GM12878 (cell line): Measurements from ENCODE around the gene FKBP7. TPM values are rescaled to one million over a fixed set of nuclear protein-coding genes. Genes with fewer than 3 reads are reported as not detected.

Source experiments
- ATAC-seq: fragments of 200-7000 bp; cut with Tn5 transposase; 3 replicates; pipeline ENCODE4 v1.9.1; 2020; ENCODE audit warnings: mild to moderate bottlenecking, moderate library complexity
- BruUV-seq: library from RNA; stranded (reverse); fragments of 400-500 nt; replicated peaks from 2 replicates; lab custom pipeline; 2021; lab: Mats Ljungman, UMichigan
- CTCF ChIA-PET: fragments of 300-600 bp; sonication (Branson Sonifier 250); formaldehyde crosslinking; extraction: SDS; loops from one replicate; lab custom pipeline; 2021; ENCODE audit warnings: inconsistent platforms; lab: Yijun Ruan, JAX
- POLR2A ChIA-PET: fragments of 350-600 bp; formaldehyde crosslinking; extraction: SDS; loops from one replicate; lab custom pipeline; 2021; ENCODE audit warnings: inconsistent platforms; lab: Charles Lee
- RAD21 ChIA-PET: fragments of 300-600 bp; sonication (Branson Sonifier 250); formaldehyde crosslinking; loops from one replicate; lab custom pipeline; 2023; ENCODE audit warnings: antibody characterized with exemption; ENCODE audit not compliant: unreplicated experiment; lab: Charles Lee
- SMC1A ChIA-PET: fragments of 300-600 bp; sonication (Branson Sonifier 250); formaldehyde crosslinking; loops from one replicate; lab custom pipeline; 2023; ENCODE audit not compliant: unreplicated experiment, uncharacterized antibody; lab: Charles Lee
- DNase-seq: peaks from one replicate; pipeline ENCODE4 v3.0.0-alpha.2; 2011; ENCODE audit warnings: low read depth, low spot score
- FAIRE-seq: peaks from 3 replicates; lab custom pipeline; 2011; peaks lifted over from hg19 to GRCh38; lab: Jason Lieb, UNC
- H2AFZ ChIP-seq: 2 replicates; pipeline ENCODE4 v1.6.0; 2011; ENCODE audit warnings: low read depth, low read length, control low read depth; ENCODE audit not compliant: control insufficient read depth
- H3K27ac ChIP-seq: 2 replicates; pipeline ENCODE4 v1.5.1; 2011; ENCODE audit warnings: control low read depth; ENCODE audit not compliant: control insufficient read depth, insufficient read depth
- H3K27me3 ChIP-seq, 2 experiments: replicated peaks in 1 of 2; 2 replicates each; pipeline versions ENCODE4 v1.6.0 to v1.6.1; 2011; ENCODE audit warnings: low read length in 1 of 2; ENCODE audit not compliant: control insufficient read depth in 2 of 2, insufficient read depth in 2 of 2
- H3K36me3 ChIP-seq, 2 experiments: 2 replicates each; pipeline ENCODE4 v1.5.1; 2011; ENCODE audit warnings: low read length in 1 of 2; ENCODE audit not compliant: control insufficient read depth in 2 of 2, insufficient read depth in 2 of 2
- H3K4me1 ChIP-seq: 2 replicates; pipeline ENCODE4 v1.6.1; 2011; ENCODE audit warnings: mild to moderate bottlenecking, low read length, moderate library complexity, mixed read lengths; ENCODE audit not compliant: control insufficient read depth, insufficient read depth
- H3K4me2 ChIP-seq: 2 replicates; pipeline ENCODE4 v1.6.0; 2011; ENCODE audit warnings: control low read depth; ENCODE audit not compliant: control insufficient read depth, insufficient read depth
- H3K4me3 ChIP-seq: fragments of 200-600 bp; sonication (generic); 2 replicates; pipeline ENCODE4 v1.5.1; 2016
- H3K79me2 ChIP-seq: 2 replicates; pipeline ENCODE4 v1.6.0; 2011; ENCODE audit warnings: low read length; ENCODE audit not compliant: control insufficient read depth, insufficient read depth
- H3K9ac ChIP-seq: 2 replicates; pipeline ENCODE4 v1.8.0; 2011; ENCODE audit warnings: low read length, control low read depth, mixed read lengths; ENCODE audit not compliant: control insufficient read depth, insufficient read depth
- H3K9me3 ChIP-seq: replicated peaks from 3 replicates; pipeline ENCODE4 v1.5.1; 2011; ENCODE audit warnings: mild to moderate bottlenecking, low read length; ENCODE audit not compliant: control insufficient read depth, insufficient read depth
- H4K20me1 ChIP-seq: 2 replicates; pipeline ENCODE4 v1.6.0; 2011; ENCODE audit not compliant: control insufficient read depth, insufficient read depth
- BMI1 ChIP-seq: fragments of 450-650 bp; IDR thresholded peaks from 2 replicates; pipeline ENCODE4 v1.6.1; 2016; ENCODE audit warnings: mild to moderate bottlenecking, moderate library complexity, borderline replicate concordance
- CREB1 ChIP-seq: IDR thresholded peaks from 2 replicates; pipeline ENCODE4 v1.6.1; 2012; ENCODE audit warnings: low read depth, mild to moderate bottlenecking, inconsistent platforms
- DPF2 ChIP-seq: fragments of 450-650 bp; IDR thresholded peaks from 2 replicates; pipeline ENCODE4 v1.6.1; 2017; ENCODE audit warnings: mild to moderate bottlenecking
- FOXM1 ChIP-seq: IDR thresholded peaks from 2 replicates; pipeline ENCODE4 v1.6.1; 2012; ENCODE audit warnings: low read depth, mild to moderate bottlenecking, inconsistent platforms, low read length, moderate library complexity
- MEF2A ChIP-seq: IDR thresholded peaks from 2 replicates; pipeline ENCODE4 v1.6.1; 2011; ENCODE audit warnings: low read depth, mild to moderate bottlenecking, low read length, moderate library complexity; ENCODE audit not compliant: insufficient read depth
- MEF2B ChIP-seq: fragments of 450-650 bp; IDR thresholded peaks from 2 replicates; pipeline ENCODE4 v1.6.1; 2018; ENCODE audit warnings: mild to moderate bottlenecking, moderate library complexity; ENCODE audit not compliant: partially characterized antibody, poor library complexity, severe bottlenecking
- MTA3 ChIP-seq: IDR thresholded peaks from 2 replicates; pipeline ENCODE4 v1.6.1; 2012; ENCODE audit warnings: low read length, inconsistent platforms, borderline replicate concordance
- NFIC ChIP-seq: IDR thresholded peaks from 2 replicates; pipeline ENCODE4 v1.6.1; 2012; ENCODE audit warnings: low read depth, mild to moderate bottlenecking, inconsistent platforms, low read length, moderate library complexity
- RUNX3 ChIP-seq: IDR thresholded peaks from 2 replicates; pipeline ENCODE4 v1.6.1; 2012; ENCODE audit warnings: low read length, inconsistent platforms
- TBL1XR1 ChIP-seq: IDR thresholded peaks from 2 replicates; pipeline ENCODE4 v1.6.1; 2012; ENCODE audit warnings: low read depth, low read length, improper control_type of control experiment
- YY1 ChIP-seq: IDR thresholded peaks from 2 replicates; pipeline ENCODE4 v1.6.1; 2011; ENCODE audit warnings: low read depth, mild to moderate bottlenecking, low read length
- ZNF217 ChIP-seq: fragments of 450-650 bp; IDR thresholded peaks from 2 replicates; pipeline ENCODE4 v1.6.1; 2017; ENCODE audit warnings: antibody characterized with exemption, mild to moderate bottlenecking
- WGBS: methylation state at CpG from one replicate; pipeline ENCODE4 v1.1.6; 2016; ENCODE audit warnings: low lambda C conversion rate; ENCODE audit not compliant: insufficient replicate concordance, insufficient coverage; ENCODE audit errors: missing lambda C conversion rate; 5-methylcytosine and 5-hydroxymethylcytosine counted together
- in situ Hi-C: fragments of 300-500 bp; cut with MboI; formaldehyde crosslinking; loops from 9 replicates; pipeline ENCODE4 v1.14.3; 2018; ENCODE audit warnings: mixed read lengths
- intact Hi-C: fragments of 100-400 bp; cut with micrococcal nuclease; formaldehyde crosslinking; loops from one replicate; pipeline ENCODE4 v1.14.2; 2022; ENCODE audit not compliant: unreplicated experiment
- polyA plus RNA-seq, 11 experiments: library from polyadenylated mRNA; depleted of rRNA in 4 of 11; unstranded in 6 of 11; stranded (reverse) in 5 of 11; fragments of >200 nt; fragmentation: Nextera tagmentation in 4 of 11; fragmentation: Illumina TruSeq in 1 of 11; extraction: Ambion mirVana in 4 of 11; extraction: Trizol in 1 of 11; gene quantifications; 1 replicate in 1 of 11; 2 replicates in 10 of 11; pipeline versions ENCODE4 v1.2.1 to v1.2.3, GENCODE V29; 2011 to 2016; ENCODE audit warnings: inconsistent platforms in 2 of 11, missing spikeins in 2 of 11, low read depth in 1 of 11
- total RNA-seq, 4 experiments: library from RNA; depleted of rRNA in 3 of 4; stranded (reverse); fragments of >200 nt in 3 of 4; fragmentation: Illumina TruSeq in 1 of 4; extraction: Trizol in 1 of 4; gene quantifications; 2 replicates each; pipeline versions ENCODE4 v1.2.1 to v1.2.3, GENCODE V29; 2013 to 2021
- TF ChIP-seq, protein P1 (sequence below): IDR thresholded peaks from 2 replicates; pipeline ENCODE4 v1.6.1; 2012; ENCODE audit warnings: low read length, inconsistent platforms
- TF ChIP-seq, protein P2 (sequence below): IDR thresholded peaks from 2 replicates; pipeline ENCODE4 v1.6.1; 2012; ENCODE audit warnings: low read depth, low read length, improper control_type of control experiment
- TF ChIP-seq, protein P3 (sequence below): fragments of 450-650 bp; IDR thresholded peaks from 2 replicates; pipeline ENCODE4 v1.6.1; 2017; ENCODE audit warnings: low read depth, mild to moderate bottlenecking, moderate library complexity

The FKBP7 gene
- total and polyA plus RNA-seq, 10 of the 15 experiments (the other 5 are each of a cell fraction or from before 2014, with no cell fraction given) = 5.6 to 16.7 (median 12.5) TPM

DNA sequence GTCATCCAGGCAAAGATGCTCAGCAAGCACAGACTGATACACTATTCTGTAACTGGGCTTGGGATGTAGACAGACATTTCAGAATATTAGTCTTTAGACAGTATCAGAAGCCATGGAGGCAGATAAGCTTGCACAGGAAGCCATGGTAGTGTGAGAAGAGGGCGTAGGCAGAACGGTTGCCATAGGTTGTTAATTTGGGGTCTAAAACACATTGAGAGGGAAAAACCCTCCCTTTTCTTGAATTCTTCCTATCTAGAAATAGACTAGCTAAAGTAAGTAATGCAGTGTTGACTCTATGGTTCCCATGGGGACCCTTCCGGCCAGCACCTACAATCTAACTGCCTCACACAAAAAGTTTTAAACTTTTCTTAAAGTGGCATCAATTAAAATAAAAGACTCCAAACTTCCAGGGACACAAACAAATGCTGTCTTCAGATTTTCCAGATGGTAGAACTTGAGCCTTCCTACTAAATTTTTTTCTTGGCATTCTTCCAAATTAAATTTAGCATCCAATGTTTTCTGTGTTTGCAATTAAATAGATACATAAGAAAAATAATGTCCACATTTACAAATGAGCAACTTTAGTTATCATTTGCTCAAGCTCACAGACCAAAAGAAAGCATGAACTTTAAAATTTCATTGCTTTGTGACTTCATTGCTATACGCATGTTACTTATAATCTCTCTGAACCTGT lies 29.3 kb downstream of the FKBP7 start:
- 24% methylated on average over 4 of the region's 4 CpGs for WGBS
- CTCF ChIA-PET = interaction anchor here (0.7 to 5.5 kb wide), 11 partner anchors 9 to 336 kb away, joined by 3 to 41 read pairs (median 3); no protein-coding TSS in a partner anchor
- in situ Hi-C loops = no loop called here
- SMC1A ChIA-PET = interaction anchor here (0.6 to 4.7 kb wide), 14 partner anchors 10 to 982 kb away, joined by 3 to 24 read pairs (median 4); no protein-coding TSS in a partner anchor
- Histone ChIP-seq H3K4me3 (peak overlapping the region; percentile 94), H3K36me3 (peaks cover 3 to 24% of the 10 kb centered on the region in 2 experiments; a peak in 3 of 4 replicates), H4K20me1 (no peaks in the 10 kb centered on the region), H3K4me2 (peak overlapping the region; percentile 84), H3K27ac (peak overlapping the region; percentile 94), H3K9me3 (no peaks in the 10 kb centered on the region), H2AFZ (no peak overlapping the region), H3K79me2 (peaks cover 28% of the 10 kb centered on the region), H3K4me1 (peaks cover 9% of the 10 kb centered on the region), H3K9ac (peak overlapping the region; percentile 99), H3K27me3 (no peaks in the 10 kb centered on the region)
- DNase-seq (no peak), FAIRE-seq (no peak), ATAC-seq (peak; percentile 0; the same call in 1 of the 3 replicates)
- intact Hi-C loops = no loop called here
- POLR2A ChIA-PET = interaction anchor here (0.8 to 3.2 kb wide), 9 partner anchors 8 to 74 kb away, joined by 3 to 21 read pairs (median 4); no protein-coding TSS in a partner anchor
- RAD21 ChIA-PET = interaction anchor here (0.9 to 3.5 kb wide), 9 partner anchors 18 to 336 kb away, joined by 3 to 26 read pairs (median 3); partner anchors contain the start of gene RBM45
- no TSS peak for BruUV-seq
- TF ChIP-seq RUNX3 (peak; percentile 31; the same call in 1 of the 2 replicates), FOXM1 (peak; percentile 70), MEF2B (peak; percentile 50), CREB1 (no peak), NFIC (peak; percentile 56), BMI1 (peak; percentile 77; the same call in 1 of the 2 replicates), TBL1XR1 (0 out of 2 replicates have a peak, but pooled peaks have one; percentile 36), ZNF217 (no peak), DPF2 (no peak), YY1 (peak; percentile 59; the same call in 1 of the 2 replicates), MTA3 (0 out of 2 replicates have a peak, but pooled peaks have one; percentile 46), MEF2A (0 out of 2 replicates have a peak, but pooled peaks have one; percentile 47)
- TF ChIP-seq, protein P1, sequence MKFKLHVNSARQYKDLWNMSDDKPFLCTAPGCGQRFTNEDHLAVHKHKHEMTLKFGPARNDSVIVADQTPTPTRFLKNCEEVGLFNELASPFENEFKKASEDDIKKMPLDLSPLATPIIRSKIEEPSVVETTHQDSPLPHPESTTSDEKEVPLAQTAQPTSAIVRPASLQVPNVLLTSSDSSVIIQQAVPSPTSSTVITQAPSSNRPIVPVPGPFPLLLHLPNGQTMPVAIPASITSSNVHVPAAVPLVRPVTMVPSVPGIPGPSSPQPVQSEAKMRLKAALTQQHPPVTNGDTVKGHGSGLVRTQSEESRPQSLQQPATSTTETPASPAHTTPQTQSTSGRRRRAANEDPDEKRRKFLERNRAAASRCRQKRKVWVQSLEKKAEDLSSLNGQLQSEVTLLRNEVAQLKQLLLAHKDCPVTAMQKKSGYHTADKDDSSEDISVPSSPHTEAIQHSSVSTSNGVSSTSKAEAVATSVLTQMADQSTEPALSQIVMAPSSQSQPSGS = peak; percentile 46; the same call in 1 of the 2 replicates
- TF ChIP-seq, protein P2, sequence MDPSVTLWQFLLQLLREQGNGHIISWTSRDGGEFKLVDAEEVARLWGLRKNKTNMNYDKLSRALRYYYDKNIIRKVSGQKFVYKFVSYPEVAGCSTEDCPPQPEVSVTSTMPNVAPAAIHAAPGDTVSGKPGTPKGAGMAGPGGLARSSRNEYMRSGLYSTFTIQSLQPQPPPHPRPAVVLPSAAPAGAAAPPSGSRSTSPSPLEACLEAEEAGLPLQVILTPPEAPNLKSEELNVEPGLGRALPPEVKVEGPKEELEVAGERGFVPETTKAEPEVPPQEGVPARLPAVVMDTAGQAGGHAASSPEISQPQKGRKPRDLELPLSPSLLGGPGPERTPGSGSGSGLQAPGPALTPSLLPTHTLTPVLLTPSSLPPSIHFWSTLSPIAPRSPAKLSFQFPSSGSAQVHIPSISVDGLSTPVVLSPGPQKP = peak; percentile 52
- TF ChIP-seq, protein P3, sequence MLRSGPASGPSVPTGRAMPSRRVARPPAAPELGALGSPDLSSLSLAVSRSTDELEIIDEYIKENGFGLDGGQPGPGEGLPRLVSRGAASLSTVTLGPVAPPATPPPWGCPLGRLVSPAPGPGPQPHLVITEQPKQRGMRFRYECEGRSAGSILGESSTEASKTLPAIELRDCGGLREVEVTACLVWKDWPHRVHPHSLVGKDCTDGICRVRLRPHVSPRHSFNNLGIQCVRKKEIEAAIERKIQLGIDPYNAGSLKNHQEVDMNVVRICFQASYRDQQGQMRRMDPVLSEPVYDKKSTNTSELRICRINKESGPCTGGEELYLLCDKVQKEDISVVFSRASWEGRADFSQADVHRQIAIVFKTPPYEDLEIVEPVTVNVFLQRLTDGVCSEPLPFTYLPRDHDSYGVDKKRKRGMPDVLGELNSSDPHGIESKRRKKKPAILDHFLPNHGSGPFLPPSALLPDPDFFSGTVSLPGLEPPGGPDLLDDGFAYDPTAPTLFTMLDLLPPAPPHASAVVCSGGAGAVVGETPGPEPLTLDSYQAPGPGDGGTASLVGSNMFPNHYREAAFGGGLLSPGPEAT = no peak
